ENCODE measurements around the gene HPGD.
"Not testable (repeated sequence)": the region's sequence is repeated elsewhere in the genome, so short reads cannot be mapped to it uniquely, and the experiment has no call there.

HPGD gene

DNA sequence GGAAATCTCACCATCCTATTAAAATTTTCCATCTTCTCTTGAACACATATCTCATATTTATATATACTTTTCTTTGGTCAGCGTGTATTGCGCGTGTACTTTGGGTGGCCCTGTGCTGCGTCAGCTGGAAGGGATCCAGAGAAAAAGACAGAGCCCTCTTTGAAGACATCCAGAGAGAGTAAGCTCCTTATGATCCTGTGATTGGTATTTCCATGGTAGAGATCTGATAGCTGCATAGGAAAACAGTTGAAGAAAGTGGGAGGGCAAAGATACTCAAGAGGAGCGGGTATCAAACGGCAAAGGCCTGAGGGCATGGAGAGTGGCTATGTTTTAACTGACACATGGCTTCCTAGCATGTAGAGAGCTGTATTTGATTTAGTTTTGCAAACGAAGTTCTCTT lies 4.4 kb upstream of the HPGD start:
- DNase-seq (ENCODE audit: low read depth in 2 of 2), result no peak

DNA sequence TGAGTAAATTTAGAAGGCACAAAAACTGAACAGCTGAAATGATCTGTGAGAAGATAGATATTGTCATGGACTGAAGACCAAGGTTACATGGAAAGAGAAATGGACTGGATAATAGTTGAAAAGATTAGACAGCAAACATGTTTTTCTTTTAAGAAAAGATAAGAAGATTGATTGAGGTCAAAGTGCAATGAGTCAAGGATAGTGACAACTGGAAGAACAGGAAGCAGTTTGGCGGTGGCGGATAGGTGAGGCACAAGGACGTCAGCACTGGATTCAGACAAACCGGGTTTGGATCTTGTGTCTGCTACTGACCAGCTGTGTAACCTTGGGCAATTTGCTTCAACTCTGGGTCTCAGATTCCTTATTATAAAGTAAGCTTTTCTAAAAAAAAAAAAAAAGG lies 2.0 kb upstream of the HPGD start:
- DNase-seq (ENCODE audit: low read depth in 2 of 2), result no peak

DNA sequence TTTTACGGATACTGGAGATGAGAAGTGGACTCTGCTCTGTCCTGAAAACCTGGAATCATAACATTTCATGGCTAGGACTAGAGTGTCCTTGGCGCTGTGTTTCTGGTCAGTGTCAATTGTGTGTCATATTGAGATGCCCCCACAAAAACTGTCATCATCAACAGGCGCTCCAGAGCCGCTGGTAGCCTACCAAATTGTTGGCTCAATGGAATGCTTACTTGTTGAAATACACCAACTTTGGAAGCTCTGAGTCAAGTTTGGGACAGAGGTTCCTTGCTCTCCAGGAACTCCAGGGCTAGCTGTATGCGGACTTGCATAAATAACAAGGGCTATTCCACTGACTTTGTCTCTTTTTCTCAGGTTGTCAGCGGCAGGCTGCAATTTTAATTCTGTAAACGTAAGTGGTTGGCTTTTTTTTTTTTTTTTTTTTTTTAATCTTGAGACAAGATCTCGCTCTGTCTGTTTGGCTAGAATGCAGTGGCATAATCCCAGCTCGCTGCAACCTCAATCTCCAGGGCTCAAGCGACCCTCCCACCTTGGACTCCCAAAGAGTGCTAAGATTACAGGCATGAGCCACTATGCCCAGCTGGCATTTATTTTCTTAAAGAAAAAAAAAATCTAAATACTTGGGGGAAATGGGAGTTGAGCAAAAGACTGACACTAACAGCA lies 871 bp upstream of the HPGD start:
- no peak for DNase-seq (ENCODE audit: low read depth in 2 of 2)

DNA sequence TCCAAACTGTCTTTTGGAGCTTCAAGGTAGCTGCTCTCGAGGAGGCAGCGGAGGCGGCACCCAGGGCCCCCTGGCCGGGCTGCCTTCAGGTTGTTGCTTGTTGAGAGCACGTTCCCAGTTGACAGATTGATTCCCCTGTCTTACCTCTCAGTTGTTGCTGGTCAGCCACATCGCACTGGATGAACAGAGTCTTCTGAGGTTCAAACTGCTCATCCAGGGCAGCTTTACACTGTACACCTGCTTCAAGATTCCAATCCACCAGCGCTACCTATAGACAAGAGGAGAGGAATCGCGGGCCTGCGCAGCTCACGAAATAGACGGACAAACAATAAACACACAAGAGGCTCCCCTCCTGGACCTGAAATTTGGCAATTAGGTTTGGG lies 497 bp downstream of the HPGD start:
- no peak for DNase-seq (ENCODE audit: low read depth in 2 of 2)

DNA sequence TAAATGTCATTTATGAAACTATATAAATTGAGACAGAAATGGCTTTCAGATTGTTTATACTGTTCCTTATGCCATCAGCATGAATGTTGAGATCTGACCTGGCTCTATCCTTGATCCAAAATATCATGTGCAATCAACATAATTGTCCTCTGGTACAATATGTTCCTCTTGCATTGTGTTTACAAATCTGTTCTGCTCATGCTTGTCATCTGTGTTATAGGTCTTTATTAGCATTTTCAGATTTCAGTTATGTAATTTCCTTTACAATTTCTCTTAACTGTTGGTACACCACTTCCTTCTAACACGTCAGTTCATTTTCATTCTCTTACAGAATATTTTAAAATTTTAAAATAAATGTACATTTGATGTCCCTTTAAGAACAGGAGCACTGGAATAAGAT lies 1.6 kb downstream of the HPGD start:
- DNase-seq (ENCODE audit: low read depth in 2 of 2), result no peak

DNA sequence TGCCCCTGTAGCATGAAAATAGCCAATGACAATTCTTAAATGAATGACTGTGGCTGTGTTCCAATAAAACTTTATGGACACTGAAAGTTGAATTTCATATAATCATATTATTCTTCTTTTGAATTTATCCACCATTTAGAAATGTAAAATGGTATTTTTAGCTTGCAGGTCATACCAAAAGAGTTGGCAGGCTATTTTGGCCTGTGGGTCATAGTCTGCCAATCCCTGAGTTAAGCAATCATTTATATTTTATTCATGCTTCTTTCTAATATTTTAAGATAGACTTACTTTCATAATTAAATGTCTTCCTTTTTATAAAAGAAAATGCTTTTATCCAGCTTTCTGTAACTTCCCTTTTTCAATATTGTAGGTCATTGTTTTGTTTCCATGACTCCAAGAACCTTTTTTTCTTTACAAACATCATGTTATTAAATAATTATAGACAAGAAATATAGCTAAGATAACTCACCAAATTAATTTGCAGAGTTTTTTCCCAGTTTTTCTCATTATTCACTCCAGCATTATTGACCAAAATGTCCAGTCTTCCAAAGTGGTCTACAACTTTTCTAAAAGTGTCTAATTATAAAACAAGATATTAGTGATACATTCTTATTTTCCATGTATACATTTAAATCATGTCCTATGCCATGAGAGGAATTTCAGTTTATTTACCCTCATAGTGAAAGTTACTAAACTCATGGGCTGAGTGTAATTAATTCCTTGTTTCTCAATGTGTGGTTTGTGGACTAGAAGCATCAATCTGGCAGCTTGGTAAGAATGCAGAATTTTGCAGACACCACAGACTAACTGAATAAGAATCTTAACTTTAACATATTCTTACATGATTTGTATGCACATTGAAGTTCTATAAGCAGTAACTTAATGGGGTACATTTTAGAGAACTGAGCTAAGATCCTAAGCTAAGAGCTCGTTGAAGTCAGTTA lies 4.5 kb downstream of the HPGD start:
- DNase-seq (ENCODE audit: low read depth in 2 of 2), result no peak

DNA sequence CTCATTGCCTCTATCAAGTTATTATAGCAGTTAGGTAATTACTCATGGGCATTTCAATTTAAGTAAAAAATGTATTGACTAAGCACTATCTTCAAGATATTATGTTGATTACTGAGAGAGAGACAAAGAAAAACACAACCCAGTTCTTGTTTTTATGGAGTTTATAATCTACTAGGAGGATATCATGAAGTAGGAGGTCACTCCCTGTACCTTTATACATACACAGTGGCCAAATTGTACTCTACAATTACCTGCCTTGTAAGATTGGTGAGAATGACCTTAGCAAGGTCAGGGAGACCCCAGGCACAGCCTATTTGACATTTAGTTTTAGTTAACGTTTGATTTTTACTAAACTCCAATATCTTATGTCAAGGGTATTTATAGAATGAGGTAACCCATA lies 5.5 kb downstream of the HPGD start:
- DNase-seq (ENCODE audit: low read depth in 2 of 2), result no peak

DNA sequence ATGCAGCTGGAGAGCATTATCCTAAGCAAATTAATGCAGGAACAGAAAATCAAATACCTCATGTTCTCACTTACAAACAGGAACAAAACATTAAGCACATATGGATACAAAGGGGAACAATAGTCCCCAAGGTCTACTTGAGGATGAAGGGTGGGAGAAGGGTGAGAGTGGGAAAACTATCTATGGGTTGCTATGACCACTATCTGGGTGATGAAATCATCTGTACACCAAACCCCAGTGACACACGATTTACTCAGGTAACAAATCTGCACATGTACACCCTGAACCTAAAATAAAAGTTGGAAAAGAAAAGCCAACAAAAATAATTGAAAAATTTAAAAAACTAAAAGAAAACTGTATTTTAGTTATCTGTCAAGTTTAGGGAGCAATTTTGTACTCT lies 5.9 kb downstream of the HPGD start:
- no peak for DNase-seq (ENCODE audit: low read depth in 2 of 2)

DNA sequence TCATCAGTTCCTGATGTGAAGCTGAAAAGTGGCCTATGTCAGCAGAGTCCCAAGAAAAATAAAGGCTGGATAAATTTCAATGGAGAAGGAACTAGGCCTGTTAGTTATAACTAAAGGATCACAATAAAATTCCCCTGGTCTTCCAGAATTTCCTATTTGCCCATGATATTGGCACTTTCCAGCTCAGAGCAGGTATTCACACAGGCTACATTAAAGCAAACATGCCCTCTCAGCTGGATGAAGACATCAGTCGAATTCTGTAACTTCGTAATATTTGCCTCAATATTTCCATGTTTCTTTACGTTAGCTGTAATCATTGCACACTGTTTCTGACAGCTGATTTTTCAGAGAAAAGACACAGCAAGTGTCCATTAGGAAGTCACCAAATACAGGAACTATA lies 9.5 kb downstream of the HPGD start:
- no peak for DNase-seq (ENCODE audit: low read depth in 2 of 2)

DNA sequence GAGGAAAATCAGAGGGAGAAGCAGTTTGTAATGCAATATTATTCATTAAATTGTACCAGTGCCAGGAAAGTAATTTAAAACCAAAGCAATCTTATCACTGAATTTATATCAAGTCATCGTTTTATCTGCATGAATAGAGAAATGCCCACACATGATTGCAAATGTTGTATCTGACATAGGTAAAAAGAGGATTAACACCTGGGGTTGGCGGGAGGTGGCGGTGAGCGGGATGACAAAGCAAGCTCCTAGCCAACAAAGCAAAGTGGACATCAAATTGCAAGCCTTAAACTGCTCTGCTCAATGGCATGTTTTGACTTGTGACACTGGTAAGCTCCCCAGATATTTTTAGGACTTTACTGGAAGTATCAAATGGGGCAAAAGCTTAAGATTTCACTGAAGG lies 16.4 kb downstream of the HPGD start:
- no peak for DNase-seq (ENCODE audit: low read depth in 2 of 2)

DNA sequence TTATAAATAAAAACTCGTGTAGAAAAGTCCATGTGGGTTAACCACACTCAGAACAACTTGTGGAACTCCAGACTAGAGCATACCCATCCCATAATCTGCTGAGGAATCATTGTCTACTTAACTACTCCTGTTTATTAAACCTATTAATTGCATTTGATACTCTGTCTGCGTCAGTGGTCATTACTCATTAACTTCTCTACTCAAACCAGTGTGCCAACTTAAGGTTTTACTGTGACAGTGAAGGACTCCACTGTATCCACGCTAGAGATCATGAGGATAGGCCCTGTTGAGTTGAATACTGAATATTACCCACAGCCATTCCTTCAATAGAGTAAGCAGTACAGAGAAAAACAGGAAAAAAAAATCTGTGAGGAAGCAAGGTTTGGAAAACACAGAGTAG lies 17.3 kb downstream of the HPGD start:
- DNase-seq (ENCODE audit: low read depth in 2 of 2), result no peak

DNA sequence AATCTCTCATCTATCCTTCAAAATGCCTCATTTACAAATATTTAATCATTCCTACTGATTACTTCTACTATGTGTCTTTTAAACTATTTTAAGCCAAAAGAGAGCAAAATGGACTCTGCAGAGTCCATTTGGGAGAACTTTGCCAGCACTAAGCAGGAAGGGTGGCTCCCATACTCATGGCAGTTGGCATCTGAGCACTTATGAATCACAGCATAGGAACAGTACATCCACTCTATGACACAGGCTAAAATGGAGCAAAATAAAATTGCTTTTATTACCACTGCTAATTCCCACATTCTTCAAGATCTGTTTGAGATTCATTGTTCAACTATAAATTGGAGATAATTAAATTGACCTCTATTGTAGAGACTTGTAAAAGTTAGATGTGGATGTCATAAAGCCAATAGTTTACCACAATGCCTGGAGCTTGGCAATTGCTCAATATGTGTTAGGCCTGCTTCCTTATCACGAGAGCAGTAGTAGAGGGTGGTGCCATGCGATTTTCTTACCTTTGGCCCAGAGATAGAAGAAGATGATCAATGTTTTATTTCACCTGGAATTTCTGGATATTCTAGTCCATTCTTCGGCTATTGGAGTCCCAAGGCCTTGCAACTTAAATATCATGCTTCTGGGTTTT lies 19.1 kb downstream of the HPGD start:
- no peak for DNase-seq (ENCODE audit: low read depth in 2 of 2)

DNA sequence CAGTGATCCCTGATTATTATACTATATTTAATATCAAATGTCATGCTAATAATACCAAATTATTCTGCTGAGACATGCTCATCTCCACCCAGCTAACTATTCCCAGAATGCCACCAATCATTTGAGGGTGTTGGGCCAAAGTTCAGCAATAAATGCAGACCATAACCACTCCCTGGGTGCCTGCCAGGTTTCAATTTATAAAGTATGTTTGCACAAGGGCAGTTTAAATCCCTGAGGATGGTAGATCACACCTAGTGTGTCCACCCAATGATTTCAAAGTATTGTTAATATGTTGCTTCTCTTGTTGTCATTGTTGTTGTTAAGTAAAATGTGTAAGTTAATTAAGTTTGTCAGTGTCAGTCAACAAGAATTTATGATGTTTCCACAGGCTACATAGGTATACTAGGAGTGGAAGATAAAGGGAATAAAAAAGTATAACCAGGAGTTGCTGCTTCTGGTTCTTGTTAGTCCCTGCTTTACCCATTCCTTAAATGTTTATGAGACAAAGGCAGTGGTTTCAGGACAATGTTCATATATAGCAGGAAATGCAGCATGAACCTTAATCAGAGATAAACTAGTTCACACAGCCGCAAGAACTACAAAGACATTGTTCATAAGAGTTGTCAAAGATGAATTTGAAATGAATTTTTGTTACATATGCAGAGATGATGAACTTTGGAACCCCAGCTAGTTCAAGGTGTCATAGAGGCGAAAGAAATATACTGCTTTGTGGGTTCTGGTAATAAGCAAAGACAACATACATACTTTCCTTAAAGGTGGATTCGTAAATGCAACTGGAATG lies 25.5 kb downstream of the HPGD start:
- DNase-seq (ENCODE audit: low read depth in 2 of 2), result no peak

DNA sequence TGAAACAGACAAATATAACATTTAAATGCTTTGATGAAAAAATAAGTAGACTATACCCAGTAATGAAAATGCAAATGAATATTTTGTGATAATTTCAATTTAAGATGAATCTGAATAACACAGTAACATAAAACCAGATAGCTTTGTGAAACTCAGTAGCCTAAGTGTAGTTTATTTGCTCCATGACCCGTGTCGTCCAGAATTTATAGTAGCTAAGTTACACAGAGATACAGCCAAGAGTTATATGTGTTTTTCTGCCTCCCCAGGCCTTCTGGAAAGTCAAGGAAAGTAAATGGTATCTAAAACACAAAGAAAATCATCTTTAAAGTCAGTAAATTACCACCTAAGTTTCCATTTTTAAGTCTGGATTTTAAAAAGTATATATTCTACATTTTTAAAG lies 26.7 kb downstream of the HPGD start:
- no peak for DNase-seq (ENCODE audit: low read depth in 2 of 2)

DNA sequence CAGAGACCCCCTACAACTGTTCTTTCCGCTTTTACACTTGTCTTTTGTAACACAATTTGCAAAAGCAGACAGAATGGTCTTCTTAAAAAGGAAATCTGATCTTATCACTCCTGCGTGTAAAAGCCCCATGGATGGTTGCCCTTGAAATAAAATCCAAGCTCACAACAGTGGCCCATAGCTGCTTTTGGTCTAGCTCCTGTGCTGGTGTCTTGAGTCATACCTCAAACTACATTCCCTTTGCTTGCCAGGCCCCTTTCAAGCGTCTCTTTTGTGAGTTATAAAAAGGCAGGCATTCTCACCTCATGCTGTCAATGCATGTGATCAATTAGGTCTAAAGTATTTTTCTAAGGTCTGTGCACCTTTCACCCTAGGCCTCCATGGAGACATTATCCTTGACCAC lies 27.6 kb downstream of the HPGD start:
- no peak for DNase-seq (ENCODE audit: low read depth in 2 of 2)

DNA sequence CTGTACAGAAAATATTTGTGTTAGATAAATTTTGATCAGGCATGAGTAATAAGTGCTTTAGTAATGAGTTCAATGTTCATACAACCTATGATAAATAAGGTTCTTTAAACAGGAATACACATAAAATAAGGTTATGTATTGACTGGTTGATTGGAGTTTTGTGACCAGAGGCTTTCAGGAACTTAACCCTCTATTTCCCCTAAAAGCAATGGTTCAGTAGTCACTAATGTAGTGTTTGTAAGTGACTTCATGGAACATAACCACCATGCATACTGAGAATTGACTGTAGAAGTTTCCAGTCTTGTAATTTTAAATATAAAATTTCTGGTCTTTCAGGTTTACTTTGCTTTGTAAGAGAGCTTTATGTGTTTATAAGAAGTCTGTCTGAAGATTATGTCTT lies 28.1 kb downstream of the HPGD start:
- DNase-seq (ENCODE audit: low read depth in 2 of 2), result no peak

DNA sequence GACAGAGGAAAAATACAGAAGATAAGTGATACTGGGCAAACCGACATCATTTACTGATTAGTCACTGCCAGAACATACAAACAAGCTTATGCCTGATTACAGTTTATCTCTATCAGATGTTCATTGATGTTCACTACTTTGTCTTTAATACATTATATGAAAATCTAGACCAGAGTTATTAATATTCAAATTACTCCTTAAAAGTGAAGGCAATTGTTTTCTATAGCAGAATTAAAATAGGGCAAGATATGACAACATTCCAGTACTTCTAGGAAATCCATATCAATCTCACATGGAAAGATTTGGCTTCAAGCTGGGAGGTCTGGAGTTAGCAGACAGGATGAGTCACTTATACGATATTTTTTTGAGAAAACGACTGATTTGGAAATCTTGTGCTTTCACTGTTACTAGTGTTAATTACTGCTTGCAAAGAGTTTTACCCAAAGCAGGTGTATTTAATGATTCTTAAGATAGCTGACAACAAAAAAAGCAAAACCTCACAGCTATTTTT lies 31.8 kb downstream of the HPGD start:
- no peak for DNase-seq (ENCODE audit: low read depth in 2 of 2)

DNA sequence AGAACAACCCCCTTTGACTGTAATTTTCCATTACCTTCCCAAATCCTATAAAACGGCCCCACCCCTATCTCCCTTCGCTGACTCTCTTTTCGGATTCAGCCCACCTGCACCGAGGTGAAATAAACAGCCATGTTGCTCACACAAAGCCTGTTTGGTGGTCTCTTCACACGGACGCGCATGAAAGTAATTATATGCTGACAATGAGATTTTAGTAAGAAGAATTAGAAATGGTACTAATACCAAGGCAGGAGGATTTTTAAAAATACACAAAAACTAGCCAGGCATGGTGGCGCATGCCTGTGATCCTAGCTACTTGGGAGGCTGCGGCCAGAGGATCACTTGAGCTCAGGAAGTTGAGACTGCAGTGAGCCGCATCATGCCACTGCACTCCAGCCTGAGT lies 33.9 kb downstream of the HPGD start:
- DNase-seq (ENCODE audit: low read depth in 2 of 2), result not testable (repeated sequence)

DNA sequence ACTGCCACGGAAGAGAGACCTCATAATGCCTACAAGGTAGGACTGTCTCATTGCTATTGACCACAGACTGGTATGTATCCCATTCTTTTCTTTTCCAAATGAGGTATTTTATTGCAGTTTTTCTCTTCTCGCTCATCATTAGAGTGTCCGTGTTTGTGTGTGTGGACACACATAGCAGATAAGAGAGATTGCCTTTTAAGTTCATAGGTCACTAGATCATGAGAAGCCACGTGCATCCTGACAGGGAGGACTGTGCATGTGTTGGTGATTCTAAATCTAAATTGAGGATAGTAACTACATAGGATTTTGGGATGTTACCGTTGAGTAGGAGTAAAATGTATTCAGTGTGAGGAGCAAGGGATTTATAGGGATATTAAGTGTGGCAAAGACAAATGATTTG lies 37.3 kb downstream of the HPGD start:
- no peak for DNase-seq (ENCODE audit: low read depth in 2 of 2)

DNA sequence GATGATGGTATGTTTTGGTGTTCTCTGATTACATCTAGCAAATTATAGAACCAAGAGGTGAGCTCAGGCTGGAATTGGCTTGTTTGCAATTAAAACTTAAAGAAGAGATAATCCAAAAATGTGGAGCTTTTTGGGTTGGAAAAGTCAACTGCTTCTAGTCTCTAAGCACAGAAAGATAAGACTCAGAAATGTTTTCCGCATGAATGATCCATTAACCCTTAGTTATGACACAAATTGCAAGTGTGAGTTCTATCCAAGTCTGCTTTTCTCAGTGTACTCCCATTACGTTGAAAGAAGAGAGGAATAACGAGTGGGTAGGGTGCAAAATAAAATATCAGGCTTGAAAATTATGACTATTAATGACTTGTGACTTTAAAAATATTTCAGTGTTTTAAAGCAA lies 38.5 kb downstream of the HPGD start:
- no peak for DNase-seq (ENCODE audit: low read depth in 2 of 2)

DNA sequence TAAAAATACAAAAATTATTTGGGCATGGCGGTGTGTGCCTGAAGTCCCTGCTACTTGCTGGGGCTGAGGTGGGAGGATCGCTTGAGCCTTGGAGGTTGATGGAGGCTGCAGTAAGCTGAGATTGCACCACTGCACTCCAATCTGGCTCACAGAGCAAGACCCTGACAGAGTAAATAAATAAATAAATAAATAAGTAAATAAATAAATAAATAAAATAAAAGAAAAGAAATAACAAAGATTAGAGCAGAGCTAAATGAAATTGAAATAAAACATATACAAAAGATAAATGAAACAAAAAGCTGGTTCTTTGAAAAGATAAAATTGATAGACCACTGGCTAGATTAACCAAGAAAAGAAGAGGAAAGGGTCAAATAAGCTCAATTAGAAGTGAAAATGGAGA lies 43.1 kb downstream of the HPGD start:
- DNase-seq (ENCODE audit: low read depth in 2 of 2), result no peak

DNA sequence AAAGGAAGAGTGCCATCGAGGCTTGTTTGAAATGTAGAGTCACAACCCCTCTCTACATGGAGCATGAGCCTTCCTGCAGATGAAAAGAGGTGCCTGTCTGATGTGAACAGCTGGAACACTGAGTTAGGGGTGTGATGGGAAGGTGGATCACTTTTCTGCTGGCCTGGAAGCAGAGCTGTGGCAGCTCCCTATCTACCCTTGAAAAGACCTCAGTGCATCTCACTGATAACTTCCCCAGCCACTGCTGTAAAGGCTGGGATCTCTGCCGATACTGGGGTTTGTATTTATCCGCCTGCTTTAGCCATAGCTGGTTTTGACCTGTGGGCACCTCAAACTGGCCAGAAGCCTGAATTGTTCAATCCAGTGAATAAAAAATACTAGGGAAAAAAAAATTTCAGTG lies 46.8 kb downstream of the HPGD start:
- no peak for DNase-seq (ENCODE audit: low read depth in 2 of 2)

All from stimulated activated CD8-positive, alpha-beta memory T cell treated with anti-CD3 and anti-CD28 coated beads, Interleukin-7, amount 100 ng/mL, for 1 hour (primary cell).